ENCODE results near the gene PROX2.

PROX2 gene

DNA sequence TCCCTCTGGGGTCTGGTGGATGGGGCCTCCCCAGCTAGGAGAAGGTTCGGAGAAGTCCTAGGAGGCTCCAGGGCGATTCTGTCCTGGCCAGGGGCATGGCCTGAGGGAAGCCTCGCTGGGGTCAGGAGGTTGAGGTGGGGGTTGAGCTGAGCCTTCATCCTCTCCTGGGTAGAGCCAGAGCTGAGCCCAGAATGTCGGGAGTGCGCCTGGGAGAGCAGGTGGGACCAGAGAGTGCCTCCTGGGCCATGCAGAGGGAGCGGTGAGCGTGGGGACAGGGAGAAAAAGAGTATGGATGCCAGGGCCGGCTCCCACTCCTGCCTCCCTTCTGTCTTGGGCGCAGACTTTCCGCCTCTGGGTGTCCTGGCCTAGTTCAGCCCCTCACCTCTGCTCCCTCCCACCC lies 34.0 kb upstream of the PROX2 start:
- ATAC-seq (ENCODE audit: insufficient read depth, low read depth) (no peak), DNase-seq (no peak)
- Histone ChIP-seq H3K36me3 (ENCODE audit: insufficient read depth, low read length) (peaks cover 16% of the 10 kb centered on the region), H2AFZ (ENCODE audit: low read depth, low read length) (no peak overlapping the region), H3K4me1 (ENCODE audit: insufficient read depth, low read length) (no peaks in the 10 kb centered on the region), H3K9me3 (ENCODE audit: insufficient read depth, low read length, severe bottlenecking) (no peaks in the 10 kb centered on the region), H3K27me3 (ENCODE audit: insufficient read depth, low read length, poor library complexity) (peaks cover under 1% of the 10 kb centered on the region), H3K79me2 (ENCODE audit: insufficient read depth, low read length) (no peaks in the 10 kb centered on the region), H3K9ac (ENCODE audit: low read depth, low read length) (no peak overlapping the region), H3K27ac (ENCODE audit: low read length) (no peak overlapping the region), H3K4me2 (ENCODE audit: insufficient read depth, low read length) (no peak overlapping the region), H3K4me3 (ENCODE audit: low read depth in 1 of 2, low read length in 2 of 2) (no peak overlapping the region), H4K20me1 (ENCODE audit: insufficient read depth, low read length) (peaks cover 4% of the 10 kb centered on the region; the same call in 1 of the 2 replicates)
- TF ChIP-seq, protein P1, sequence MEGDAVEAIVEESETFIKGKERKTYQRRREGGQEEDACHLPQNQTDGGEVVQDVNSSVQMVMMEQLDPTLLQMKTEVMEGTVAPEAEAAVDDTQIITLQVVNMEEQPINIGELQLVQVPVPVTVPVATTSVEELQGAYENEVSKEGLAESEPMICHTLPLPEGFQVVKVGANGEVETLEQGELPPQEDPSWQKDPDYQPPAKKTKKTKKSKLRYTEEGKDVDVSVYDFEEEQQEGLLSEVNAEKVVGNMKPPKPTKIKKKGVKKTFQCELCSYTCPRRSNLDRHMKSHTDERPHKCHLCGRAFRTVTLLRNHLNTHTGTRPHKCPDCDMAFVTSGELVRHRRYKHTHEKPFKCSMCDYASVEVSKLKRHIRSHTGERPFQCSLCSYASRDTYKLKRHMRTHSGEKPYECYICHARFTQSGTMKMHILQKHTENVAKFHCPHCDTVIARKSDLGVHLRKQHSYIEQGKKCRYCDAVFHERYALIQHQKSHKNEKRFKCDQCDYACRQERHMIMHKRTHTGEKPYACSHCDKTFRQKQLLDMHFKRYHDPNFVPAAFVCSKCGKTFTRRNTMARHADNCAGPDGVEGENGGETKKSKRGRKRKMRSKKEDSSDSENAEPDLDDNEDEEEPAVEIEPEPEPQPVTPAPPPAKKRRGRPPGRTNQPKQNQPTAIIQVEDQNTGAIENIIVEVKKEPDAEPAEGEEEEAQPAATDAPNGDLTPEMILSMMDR (IDR thresholded peaks at IDR 0.05; ENCODE audit: borderline replicate concordance, extremely low read depth, low read length, poor library complexity, severe bottlenecking), result no peak
- no peak for TF ChIP-seq EZH2 (IDR thresholded peaks at IDR 0.05; ENCODE audit: borderline replicate concordance, low read depth, low read length, severe bottlenecking)

DNA sequence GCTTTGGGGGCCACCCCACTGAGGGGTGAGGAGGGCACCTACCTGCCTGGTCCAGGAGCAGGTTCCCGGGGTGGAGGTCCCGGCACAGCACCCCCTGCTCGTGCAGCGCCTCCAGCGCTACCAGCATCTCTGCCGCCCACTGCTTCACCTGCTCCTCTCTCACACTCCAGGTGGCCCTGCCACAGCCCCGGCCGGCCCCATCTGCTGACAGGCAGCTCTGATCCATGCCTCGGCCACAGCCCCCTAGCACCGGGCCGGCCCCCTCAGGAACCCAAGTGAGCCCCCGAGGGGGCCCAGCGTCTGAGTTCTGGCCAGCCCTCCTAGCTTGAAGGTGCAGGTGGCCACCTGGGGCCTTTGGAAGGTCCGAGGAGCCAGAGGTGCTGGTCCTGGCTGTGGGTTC lies 33.6 kb upstream of the PROX2 start:
- Histone ChIP-seq H3K27me3 (ENCODE audit: insufficient read depth, low read length, poor library complexity) (no peaks in the 10 kb centered on the region), H3K27ac (ENCODE audit: low read length) (no peak overlapping the region), H3K4me2 (ENCODE audit: insufficient read depth, low read length) (no peak overlapping the region), H2AFZ (ENCODE audit: low read depth, low read length) (no peak overlapping the region), H3K79me2 (ENCODE audit: insufficient read depth, low read length) (no peaks in the 10 kb centered on the region), H4K20me1 (ENCODE audit: insufficient read depth, low read length) (peaks cover 4% of the 10 kb centered on the region; the same call in 1 of the 2 replicates), H3K4me3 (ENCODE audit: low read depth in 1 of 2, low read length in 2 of 2) (no peak overlapping the region), H3K4me1 (ENCODE audit: insufficient read depth, low read length) (no peaks in the 10 kb centered on the region), H3K9me3 (ENCODE audit: insufficient read depth, low read length, severe bottlenecking) (no peaks in the 10 kb centered on the region), H3K36me3 (ENCODE audit: insufficient read depth, low read length) (peaks cover 19% of the 10 kb centered on the region), H3K9ac (ENCODE audit: low read depth, low read length) (no peak overlapping the region)
- TF ChIP-seq, protein P1 (IDR thresholded peaks at IDR 0.05; ENCODE audit: borderline replicate concordance, extremely low read depth, low read length, poor library complexity, severe bottlenecking), result no peak
- no peak for TF ChIP-seq EZH2 (IDR thresholded peaks at IDR 0.05; ENCODE audit: borderline replicate concordance, low read depth, low read length, severe bottlenecking)
- DNase-seq (no peak), ATAC-seq (ENCODE audit: insufficient read depth, low read depth) (no peak)

DNA sequence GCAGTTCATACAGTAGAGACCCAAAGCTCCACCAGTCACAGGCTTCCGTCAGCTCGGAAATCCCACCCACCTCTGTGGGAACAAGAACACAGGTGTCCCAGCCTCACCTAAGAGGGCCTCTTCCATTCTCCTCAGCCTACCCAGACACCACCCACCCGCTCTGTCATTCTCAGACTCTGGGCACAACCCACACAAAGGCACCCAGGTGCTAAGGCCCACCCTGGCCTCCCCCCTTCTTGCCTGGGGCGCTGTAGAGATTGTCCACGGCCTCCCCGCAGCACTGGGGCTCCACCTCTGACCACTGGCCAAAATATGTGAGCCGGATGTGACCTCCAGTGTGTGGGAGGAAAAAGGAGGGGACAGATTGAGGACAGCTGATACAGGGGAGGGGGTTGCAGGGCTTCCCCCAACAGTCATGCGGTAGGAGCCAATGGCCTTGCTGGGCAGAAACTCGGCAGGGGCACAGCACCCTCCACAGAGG lies 33.0 kb upstream of the PROX2 start:
- no peak for TF ChIP-seq EZH2 (IDR thresholded peaks at IDR 0.05; ENCODE audit: borderline replicate concordance, low read depth, low read length, severe bottlenecking)
- TF ChIP-seq, protein P1 (IDR thresholded peaks at IDR 0.05; ENCODE audit: borderline replicate concordance, extremely low read depth, low read length, poor library complexity, severe bottlenecking), result no peak
- H3K27ac ChIP-seq (ENCODE audit: low read length), result no peak overlapping the region
- H3K36me3 ChIP-seq (ENCODE audit: insufficient read depth, low read length), result peaks cover 20% of the 10 kb centered on the region
- no peak overlapping the region for H3K9ac ChIP-seq (ENCODE audit: low read depth, low read length)
- ATAC-seq (ENCODE audit: insufficient read depth, low read depth) (no peak), DNase-seq (no peak)
- peaks cover 4% of the 10 kb centered on the region; the same call in 1 of the 2 replicates for H4K20me1 ChIP-seq (ENCODE audit: insufficient read depth, low read length)
- H2AFZ ChIP-seq (ENCODE audit: low read depth, low read length), result no peak overlapping the region
- no peak overlapping the region for H3K4me2 ChIP-seq (ENCODE audit: insufficient read depth, low read length)
- no peaks in the 10 kb centered on the region for H3K4me1 ChIP-seq (ENCODE audit: insufficient read depth, low read length)
- H3K27me3 ChIP-seq (ENCODE audit: insufficient read depth, low read length, poor library complexity), result no peaks in the 10 kb centered on the region
- no peaks in the 10 kb centered on the region for H3K79me2 ChIP-seq (ENCODE audit: insufficient read depth, low read length)
- H3K4me3 ChIP-seq (ENCODE audit: low read depth in 1 of 2, low read length in 2 of 2), result no peak overlapping the region
- no peaks in the 10 kb centered on the region for H3K9me3 ChIP-seq (ENCODE audit: insufficient read depth, low read length, severe bottlenecking)
